ENCODE measurements around the gene MAST2. TPM values are rescaled to one million over a fixed set of nuclear protein-coding genes. Genes with fewer than 3 reads are reported as not detected.
"Not testable (repeated sequence)": the region's sequence is repeated elsewhere in the genome, so short reads cannot be mapped to it uniquely, and the experiment has no call there.

MAST2 gene
- total and polyA plus RNA-seq, 2 of the 13 experiments (the other 11 are each of a cell fraction or from before 2014, with no cell fraction given): 15.3 to 23.0 TPM

DNA sequence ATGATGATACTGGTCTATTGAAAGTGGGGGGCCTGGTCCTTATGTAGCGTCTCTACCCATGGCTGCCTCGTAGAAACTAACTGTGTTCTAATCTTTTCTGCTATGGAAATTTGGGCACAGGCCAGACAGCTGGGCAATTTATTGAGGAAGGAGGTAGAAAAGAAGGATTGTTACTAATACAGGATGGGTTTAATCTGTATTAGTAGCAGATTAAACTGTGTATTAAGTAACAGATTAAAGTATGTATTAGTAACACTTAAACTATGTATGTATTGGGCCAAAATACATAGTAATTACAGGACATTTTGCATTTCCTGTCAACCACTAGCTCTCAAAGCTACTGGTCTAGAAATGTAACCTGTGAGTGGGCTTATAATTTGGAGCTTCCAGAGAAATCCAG lies 142.0 kb downstream of the MAST2 start:
- H4K20me1 ChIP-seq (ENCODE audit: insufficient read depth, low read length): peaks cover 4% of the 10 kb centered on the region; the same call in 1 of the 2 replicates
- H3K27ac ChIP-seq (ENCODE audit: extremely low read length, insufficient read depth, low read length): no peak overlapping the region
- H3K4me1 ChIP-seq (ENCODE audit: insufficient read depth, low read length): no peaks in the 10 kb centered on the region
- H3K27me3 ChIP-seq (ENCODE audit: control insufficient read depth in 1 of 2, insufficient read depth in 2 of 2, low read length in 2 of 2): no peaks in the 10 kb centered on the region
- no peak overlapping the region for H2AFZ ChIP-seq (ENCODE audit: low read length)
- CTCF ChIA-PET (ENCODE audit: low intra/inter-chr PET ratio, low total read pairs): no interaction called here
- no peak for ATAC-seq
- H3K9me3 ChIP-seq (ENCODE audit: low read length): no peaks in the 10 kb centered on the region
- no peak for DNase-seq (ENCODE audit: low spot score)
- FAIRE-seq: no peak
- no TSS peak for BruUV-seq (replicated peaks)
- intact Hi-C loops (cut with micrococcal nuclease; ENCODE audit: unreplicated experiment): no loop called here
- TF ChIP-seq YEATS4 (CRISPR knock-in tag; IDR thresholded peaks at IDR 0.05; ENCODE audit: borderline replicate concordance) (no peak), MED8 (CRISPR knock-in tag; IDR thresholded peaks at IDR 0.05; ENCODE audit: insufficient replicate concordance) (no peak), TMF1 (CRISPR knock-in tag; IDR thresholded peaks at IDR 0.05; ENCODE audit: low read depth) (no peak), EEA1 (CRISPR knock-in tag; IDR thresholded peaks at IDR 0.05; ENCODE audit: borderline replicate concordance) (no peak), SCMH1 (CRISPR knock-in tag; IDR thresholded peaks at IDR 0.05; ENCODE audit: borderline replicate concordance) (no peak), ZNF557 (CRISPR knock-in tag; IDR thresholded peaks at IDR 0.05) (no peak)
- TF ChIP-seq, protein P1, sequence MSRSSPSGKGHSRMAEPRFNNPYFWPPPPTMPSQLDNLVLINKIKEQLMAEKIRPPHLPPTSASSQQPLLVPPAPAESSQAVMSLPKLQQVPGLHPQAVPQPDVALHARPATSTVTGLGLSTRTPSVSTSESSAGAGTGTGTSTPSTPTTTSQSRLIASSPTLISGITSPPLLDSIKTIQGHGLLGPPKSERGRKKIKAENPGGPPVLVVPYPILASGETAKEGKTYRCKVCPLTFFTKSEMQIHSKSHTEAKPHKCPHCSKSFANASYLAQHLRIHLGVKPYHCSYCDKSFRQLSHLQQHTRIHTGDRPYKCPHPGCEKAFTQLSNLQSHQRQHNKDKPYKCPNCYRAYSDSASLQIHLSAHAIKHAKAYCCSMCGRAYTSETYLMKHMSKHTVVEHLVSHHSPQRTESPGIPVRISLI (CRISPR knock-in tag; IDR thresholded peaks at IDR 0.05; ENCODE audit: borderline replicate concordance): no peak
- no peaks in the 10 kb centered on the region for H3K36me3 ChIP-seq (replicated peaks in 1 of 2; ENCODE audit: control insufficient read depth in 1 of 2, insufficient read depth in 2 of 2, low read length in 2 of 2)
- POLR2A ChIA-PET: no interaction called here
- no peak overlapping the region for H3K4me3 ChIP-seq (replicated peaks in 1 of 3; ENCODE audit: insufficient read depth in 1 of 3, low read depth in 2 of 3, low read length in 3 of 3)
- H3K79me2 ChIP-seq (ENCODE audit: insufficient read depth, low read length): no peaks in the 10 kb centered on the region
- 95% methylated on average over 2 of the region's 2 CpGs for WGBS (ENCODE audit: low lambda C conversion rate)
- no peak overlapping the region for H3K4me2 ChIP-seq (ENCODE audit: low read depth, low read length)
- in situ Hi-C loops (cut with HindIII; ENCODE audit: extremely low pct_ligation_motif_present, low pct_unique_long_range_greater_than_20kb): no loop called here
- H3K9ac ChIP-seq (ENCODE audit: insufficient read depth, low read depth, low read length): no peak overlapping the region

DNA sequence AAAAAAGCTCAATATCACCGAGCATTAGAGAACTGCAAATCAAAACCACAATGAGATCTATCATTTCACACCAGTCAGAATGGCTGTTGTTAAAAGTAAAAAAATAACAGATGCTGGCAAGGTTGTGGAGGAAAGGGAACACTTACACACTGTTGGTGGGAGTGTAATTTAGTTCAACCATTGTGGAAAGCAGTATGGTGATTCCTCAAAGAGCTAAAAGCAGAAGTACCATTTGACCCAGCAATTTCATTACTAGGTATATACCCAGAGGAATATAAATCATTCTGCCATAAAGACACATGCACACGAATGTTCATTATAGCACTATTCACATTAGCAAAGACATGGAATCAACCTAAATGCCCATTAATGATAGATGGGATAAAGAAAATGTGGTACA lies 146.1 kb downstream of the MAST2 start:
- H3K4me3 ChIP-seq (replicated peaks in 1 of 3; ENCODE audit: insufficient read depth in 1 of 3, low read depth in 2 of 3, low read length in 3 of 3); H3K79me2 ChIP-seq (ENCODE audit: insufficient read depth, low read length); FAIRE-seq; H3K4me1 ChIP-seq (ENCODE audit: insufficient read depth, low read length); H3K9ac ChIP-seq (ENCODE audit: insufficient read depth, low read depth, low read length); ATAC-seq; CTCF ChIA-PET (ENCODE audit: low intra/inter-chr PET ratio, low total read pairs); H3K36me3 ChIP-seq (replicated peaks in 1 of 2; ENCODE audit: control insufficient read depth in 1 of 2, insufficient read depth in 2 of 2, low read length in 2 of 2); BruUV-seq (replicated peaks); intact Hi-C loops (cut with micrococcal nuclease; ENCODE audit: unreplicated experiment); H2AFZ ChIP-seq (ENCODE audit: low read length); DNase-seq (ENCODE audit: low spot score); in situ Hi-C loops (cut with HindIII; ENCODE audit: extremely low pct_ligation_motif_present, low pct_unique_long_range_greater_than_20kb); H4K20me1 ChIP-seq (ENCODE audit: insufficient read depth, low read length); H3K9me3 ChIP-seq (ENCODE audit: low read length); H3K27me3 ChIP-seq (ENCODE audit: control insufficient read depth in 1 of 2, insufficient read depth in 2 of 2, low read length in 2 of 2); H3K27ac ChIP-seq (ENCODE audit: extremely low read length, insufficient read depth, low read length); POLR2A ChIA-PET; H3K4me2 ChIP-seq (ENCODE audit: low read depth, low read length): not testable (repeated sequence)
- WGBS (ENCODE audit: low lambda C conversion rate): 98% methylated on average over 2 of the region's 2 CpGs

All from HepG2 (cell line).